22Rv1 (cell line): Measurements from ENCODE around the gene LMF2.

ENCODE experiments used
- CTCF ChIP-seq: fragments of 450-650 bp; IDR thresholded peaks from 2 replicates; pipeline ENCODE4 v1.5.1; 2017; ENCODE audit warnings: mild to moderate bottlenecking
- ZFX ChIP-seq: fragments of 450-650 bp; IDR thresholded peaks from 2 replicates; pipeline ENCODE4 v1.6.1; 2017; ENCODE audit warnings: antibody characterized with exemption, borderline replicate concordance

- TF ChIP-seq CTCF (no peak), ZFX (no peak)
Observed at GRCh38 chr22:50481045-50481439, 26.5 kb downstream of the LMF2 start.
